ENCODE data around the gene IFNA17.
"Not testable (repeated sequence)": the region's sequence is repeated elsewhere in the genome, so short reads cannot be mapped to it uniquely, and the experiment has no call there.

Gene IFNA17

GRCh38 chr9:21205204-21205603 is 22.8 kb downstream of the IFNA17 start:
- H3K9me3 ChIP-seq (ENCODE audit: control insufficient read depth, insufficient read depth, low read depth, low read length): no peaks in the 10 kb centered on the region
- H3K36me3 ChIP-seq (ENCODE audit: control insufficient read depth, insufficient read depth, low read length): no peaks in the 10 kb centered on the region
- H3K27ac ChIP-seq (ENCODE audit: low read depth, low read length): no peak overlapping the region
- H3K4me1 ChIP-seq (ENCODE audit: control insufficient read depth, insufficient read depth, low read length): no peaks in the 10 kb centered on the region
- no peaks in the 10 kb centered on the region for H3K27me3 ChIP-seq (ENCODE audit: control insufficient read depth, insufficient read depth, low read length)
- H3K9ac ChIP-seq (ENCODE audit: low read length): no peak overlapping the region
- no peak overlapping the region for H3K4me3 ChIP-seq (ENCODE audit: low read depth, low read length)

DNA sequence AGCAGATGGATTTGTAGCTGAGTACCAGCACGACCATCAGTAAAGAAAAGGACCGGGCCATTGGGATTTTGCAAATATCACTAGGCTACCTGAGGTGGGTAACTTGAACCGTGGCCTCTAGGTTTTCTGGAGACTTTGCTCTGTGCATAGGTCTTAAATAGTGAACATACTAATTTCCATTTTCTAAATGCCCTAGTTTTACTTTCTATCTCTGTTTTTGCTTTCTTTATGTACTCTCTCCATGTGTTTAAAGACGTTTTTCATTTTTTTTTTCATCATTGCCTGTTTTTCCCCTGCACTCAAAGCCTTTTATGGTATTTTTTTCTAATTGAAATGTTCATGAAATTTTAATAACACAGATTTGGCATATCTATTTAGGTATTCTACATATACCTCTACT is 25.9 kb downstream of the IFNA17 start, which contains the start of gene IFNA7:
Gene IFNA7, minus strand, starts transcription at position 101 of the 400 bp plus-strand sequence. Its CDS starts 40 bp downstream, at position 61.
- not testable (repeated sequence) for H3K27me3 ChIP-seq (ENCODE audit: control insufficient read depth, insufficient read depth, low read length); H3K9me3 ChIP-seq (ENCODE audit: control insufficient read depth, insufficient read depth, low read depth, low read length); H3K9ac ChIP-seq (ENCODE audit: low read length); H3K4me1 ChIP-seq (ENCODE audit: control insufficient read depth, insufficient read depth, low read length); H3K27ac ChIP-seq (ENCODE audit: low read depth, low read length); H3K36me3 ChIP-seq (ENCODE audit: control insufficient read depth, insufficient read depth, low read length); H3K4me3 ChIP-seq (ENCODE audit: low read depth, low read length)

- H3K9ac ChIP-seq (ENCODE audit: low read length); H3K27ac ChIP-seq (ENCODE audit: low read depth, low read length); H3K9me3 ChIP-seq (ENCODE audit: control insufficient read depth, insufficient read depth, low read depth, low read length); H3K4me3 ChIP-seq (ENCODE audit: low read depth, low read length); H3K36me3 ChIP-seq (ENCODE audit: control insufficient read depth, insufficient read depth, low read length); H3K4me1 ChIP-seq (ENCODE audit: control insufficient read depth, insufficient read depth, low read length); H3K27me3 ChIP-seq (ENCODE audit: control insufficient read depth, insufficient read depth, low read length): not testable (repeated sequence)
Observed at GRCh38 chr9:21194867-21195776, 32.9 kb downstream of the IFNA17 start.

DNA sequence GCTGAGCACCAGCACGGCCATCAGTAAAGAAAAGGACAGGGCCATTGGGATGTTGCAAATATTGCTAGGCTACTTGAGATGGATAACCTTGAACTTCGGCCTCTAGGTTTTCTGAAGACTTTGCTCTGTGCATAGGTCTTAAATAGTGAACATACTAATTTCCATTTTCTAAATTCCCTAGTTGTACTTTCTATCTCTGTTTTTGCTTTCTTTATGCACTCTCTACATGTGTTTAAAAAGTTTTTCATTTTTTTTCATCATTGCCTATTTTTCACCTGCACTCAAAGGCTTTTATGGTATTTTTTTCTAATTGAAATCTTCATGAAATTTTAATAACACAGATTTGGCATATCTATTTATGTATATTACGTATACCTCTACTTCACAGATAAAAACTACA is 40.5 kb downstream of the IFNA17 start, which contains the start of gene IFNA4:
Gene IFNA4, minus strand, starts transcription at position 101 of the 400 bp plus-strand sequence. Its CDS starts 56 bp downstream, at position 45.
- not testable (repeated sequence) for H3K9me3 ChIP-seq (ENCODE audit: control insufficient read depth, insufficient read depth, low read depth, low read length); H3K9ac ChIP-seq (ENCODE audit: low read length); H3K4me3 ChIP-seq (ENCODE audit: low read depth, low read length); H3K27ac ChIP-seq (ENCODE audit: low read depth, low read length); H3K27me3 ChIP-seq (ENCODE audit: control insufficient read depth, insufficient read depth, low read length); H3K36me3 ChIP-seq (ENCODE audit: control insufficient read depth, insufficient read depth, low read length); H3K4me1 ChIP-seq (ENCODE audit: control insufficient read depth, insufficient read depth, low read length)

DNA sequence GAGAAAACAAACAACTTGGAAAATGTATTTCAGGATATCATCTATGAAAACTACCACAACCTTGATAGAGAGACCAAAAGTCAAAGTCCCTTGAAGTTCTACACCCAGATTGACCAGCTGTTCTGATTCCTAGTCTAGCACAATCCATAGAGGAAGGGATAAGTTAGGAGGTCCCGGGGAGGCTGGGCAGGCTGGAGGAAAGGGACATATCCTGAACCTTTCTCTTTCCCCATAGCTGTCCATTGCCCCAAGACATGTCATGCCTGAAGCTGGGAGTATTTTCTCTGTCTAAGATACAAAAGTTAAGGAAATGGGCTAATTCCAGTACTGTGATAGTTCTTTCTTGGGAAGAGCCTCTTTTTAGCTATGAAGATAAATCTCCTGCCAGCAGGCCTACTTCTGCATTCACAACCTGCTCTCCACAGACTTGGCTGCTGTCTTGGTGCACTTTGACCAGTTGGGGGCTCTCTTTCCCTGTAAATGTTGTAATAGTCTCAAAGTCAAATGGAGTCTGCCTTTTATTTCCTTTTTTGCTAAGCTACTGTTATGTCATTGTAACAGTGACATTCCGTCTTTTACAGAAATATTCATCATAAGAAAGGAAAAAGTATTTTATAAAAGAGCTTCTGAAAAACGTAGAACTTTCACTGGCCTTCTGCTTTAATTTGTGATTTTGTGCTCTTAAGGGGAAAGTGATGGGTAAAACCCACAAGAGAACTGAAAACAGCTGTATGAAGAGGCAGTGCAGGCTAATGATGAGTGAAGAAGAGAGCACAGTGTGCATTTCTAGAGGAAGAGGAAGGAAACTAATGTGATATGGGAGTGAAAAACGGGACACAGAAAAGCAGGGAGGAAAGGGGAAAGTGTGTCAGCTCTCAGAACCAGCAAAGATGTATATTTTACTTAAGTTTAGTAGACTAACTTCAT is 44.9 kb downstream of the IFNA17 start:
- not testable (repeated sequence) for H3K4me1 ChIP-seq (ENCODE audit: control insufficient read depth, insufficient read depth, low read length); H3K27me3 ChIP-seq (ENCODE audit: control insufficient read depth, insufficient read depth, low read length); H3K9ac ChIP-seq (ENCODE audit: low read length); H3K4me3 ChIP-seq (ENCODE audit: low read depth, low read length); H3K9me3 ChIP-seq (ENCODE audit: control insufficient read depth, insufficient read depth, low read depth, low read length); H3K27ac ChIP-seq (ENCODE audit: low read depth, low read length); H3K36me3 ChIP-seq (ENCODE audit: control insufficient read depth, insufficient read depth, low read length)
